Endothelial cell (in vitro differentiated cells): Measurements from ENCODE around the gene OSBPL2. TPM values are rescaled to one million over a fixed set of nuclear protein-coding genes. Genes with fewer than 3 reads are reported as not detected.

ENCODE experiments used
- DNase-seq: peaks from one replicate; pipeline ENCODE4 v3.0.0; 2021; ENCODE audit warnings: low spot score
- H3K27ac Mint-ChIP-seq: one replicate; pipeline ENCODE4 v1.8.0; 2021; ENCODE audit warnings: mixed read lengths, inconsistent platforms; ENCODE audit not compliant: unreplicated experiment
- H3K27me3 Mint-ChIP-seq: one replicate; pipeline ENCODE4 v1.8.0; 2021; ENCODE audit warnings: mild to moderate bottlenecking, moderate library complexity, mixed read lengths, inconsistent platforms; ENCODE audit not compliant: unreplicated experiment
- H3K36me3 Mint-ChIP-seq: one replicate; pipeline ENCODE4 v1.8.0; 2021; ENCODE audit warnings: mild to moderate bottlenecking, low read depth, mixed read lengths, inconsistent platforms; ENCODE audit not compliant: unreplicated experiment
- H3K4me1 Mint-ChIP-seq: one replicate; pipeline ENCODE4 v1.8.0; 2021; ENCODE audit warnings: mild to moderate bottlenecking, mixed read lengths, inconsistent platforms; ENCODE audit not compliant: unreplicated experiment
- H3K4me3 Mint-ChIP-seq: one replicate; pipeline ENCODE4 v1.8.0; 2021; ENCODE audit warnings: mild to moderate bottlenecking, mixed read lengths, inconsistent platforms; ENCODE audit not compliant: unreplicated experiment
- H3K9me3 Mint-ChIP-seq: one replicate; pipeline ENCODE4 v1.8.0; 2021; ENCODE audit warnings: mixed read lengths, inconsistent platforms; ENCODE audit not compliant: unreplicated experiment
- total RNA-seq: library from RNA; stranded (reverse); fragmentation: NEBNext Ultra II Directional; extraction: Animal tissue kit (Norgen Biotek cat#: 25700); gene quantifications from one replicate; pipeline ENCODE4 v1.2.1, GENCODE V29; 2021; ENCODE audit not compliant: unreplicated experiment
- TF ChIP-seq, protein P1 (sequence below): fragments of 200-600 bp; sonication (generic); IDR thresholded peaks from one replicate; pipeline ENCODE4 v1.5.0; 2021; ENCODE audit warnings: antibody characterized with exemption; ENCODE audit not compliant: unreplicated experiment

OSBPL2 gene
- total RNA-seq, 1 donor from 2014 or later, result 39.5 TPM

DNA sequence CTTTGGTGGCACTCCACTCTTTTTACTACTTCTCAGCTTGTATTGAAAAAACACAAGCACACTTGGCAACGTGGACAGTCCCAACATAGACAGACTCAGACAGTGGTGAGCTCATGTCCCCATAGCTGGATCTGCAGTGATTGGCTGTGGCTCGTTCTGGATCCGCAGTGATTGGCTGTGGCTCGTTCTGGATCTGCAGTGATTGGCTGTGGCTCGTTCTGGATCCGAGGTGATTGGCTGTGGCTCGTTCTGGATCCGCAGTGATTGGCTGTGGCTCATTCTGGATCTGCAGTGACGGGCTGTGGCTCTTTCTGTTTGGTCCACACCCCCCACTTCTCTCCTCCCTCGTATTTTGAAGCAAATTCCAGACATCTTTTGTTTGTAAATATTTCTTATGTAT lies 28.0 kb downstream of the OSBPL2 start:
- H3K27ac Mint-ChIP-seq, result no peak overlapping the region
- TF ChIP-seq, protein P1, sequence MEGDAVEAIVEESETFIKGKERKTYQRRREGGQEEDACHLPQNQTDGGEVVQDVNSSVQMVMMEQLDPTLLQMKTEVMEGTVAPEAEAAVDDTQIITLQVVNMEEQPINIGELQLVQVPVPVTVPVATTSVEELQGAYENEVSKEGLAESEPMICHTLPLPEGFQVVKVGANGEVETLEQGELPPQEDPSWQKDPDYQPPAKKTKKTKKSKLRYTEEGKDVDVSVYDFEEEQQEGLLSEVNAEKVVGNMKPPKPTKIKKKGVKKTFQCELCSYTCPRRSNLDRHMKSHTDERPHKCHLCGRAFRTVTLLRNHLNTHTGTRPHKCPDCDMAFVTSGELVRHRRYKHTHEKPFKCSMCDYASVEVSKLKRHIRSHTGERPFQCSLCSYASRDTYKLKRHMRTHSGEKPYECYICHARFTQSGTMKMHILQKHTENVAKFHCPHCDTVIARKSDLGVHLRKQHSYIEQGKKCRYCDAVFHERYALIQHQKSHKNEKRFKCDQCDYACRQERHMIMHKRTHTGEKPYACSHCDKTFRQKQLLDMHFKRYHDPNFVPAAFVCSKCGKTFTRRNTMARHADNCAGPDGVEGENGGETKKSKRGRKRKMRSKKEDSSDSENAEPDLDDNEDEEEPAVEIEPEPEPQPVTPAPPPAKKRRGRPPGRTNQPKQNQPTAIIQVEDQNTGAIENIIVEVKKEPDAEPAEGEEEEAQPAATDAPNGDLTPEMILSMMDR, result no peak
- DNase-seq, result no peak
- H3K4me1 Mint-ChIP-seq, result peaks cover 4% of the 10 kb centered on the region
- H3K9me3 Mint-ChIP-seq, result no peaks in the 10 kb centered on the region
- no peak overlapping the region for H3K4me3 Mint-ChIP-seq
- peaks cover 36% of the 10 kb centered on the region for H3K36me3 Mint-ChIP-seq
- H3K27me3 Mint-ChIP-seq, result peaks cover 6% of the 10 kb centered on the region

DNA sequence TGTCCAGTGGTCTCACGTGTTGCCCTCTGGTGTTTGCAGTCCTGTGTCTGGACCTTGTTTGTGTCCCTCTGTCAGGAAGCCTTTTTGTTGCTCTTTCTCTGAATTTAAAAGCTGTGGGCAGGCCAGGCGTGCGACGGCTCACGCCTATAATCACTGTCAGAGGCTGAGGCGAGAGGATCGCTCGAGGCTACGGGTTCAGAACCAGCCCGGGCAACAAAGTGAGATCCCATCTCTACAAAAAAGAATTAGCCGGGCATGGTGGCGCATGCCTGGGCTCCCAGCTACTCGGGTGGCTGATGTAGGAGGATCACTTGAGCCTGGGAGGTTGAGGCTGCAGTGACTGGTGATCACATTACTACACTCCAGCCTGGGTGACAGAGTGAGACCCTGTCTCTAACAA lies 28.5 kb downstream of the OSBPL2 start:
- Mint-ChIP-seq H3K27ac (no peak overlapping the region), H3K4me3 (no peak overlapping the region), H3K36me3 (peaks cover 36% of the 10 kb centered on the region), H3K9me3 (no peaks in the 10 kb centered on the region), H3K27me3 (peaks cover 6% of the 10 kb centered on the region), H3K4me1 (peaks cover 4% of the 10 kb centered on the region)
- DNase-seq, result no peak
- TF ChIP-seq, protein P1, result no peak

DNA sequence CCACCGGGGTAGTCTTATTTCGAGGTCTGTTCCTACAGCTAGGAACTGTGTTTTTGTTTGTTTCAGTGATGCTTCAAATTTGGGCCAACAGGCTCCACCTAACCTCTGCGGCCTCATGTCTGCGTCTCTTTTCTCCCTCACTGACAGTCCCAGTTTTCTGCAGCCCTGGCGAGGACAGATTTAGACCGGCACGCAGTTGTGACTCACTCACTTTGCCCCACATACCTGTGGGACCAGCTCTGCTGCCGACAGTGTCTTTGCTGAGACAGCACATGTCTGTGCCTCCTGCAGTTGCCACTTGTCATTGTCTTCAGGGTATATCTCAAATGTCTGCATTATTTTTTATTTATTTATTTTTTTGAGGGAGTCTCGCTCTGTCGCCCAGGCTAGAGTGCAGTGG lies 29.2 kb downstream of the OSBPL2 start:
- DNase-seq, result no peak
- H3K4me1 Mint-ChIP-seq, result peaks cover 4% of the 10 kb centered on the region
- H3K27ac Mint-ChIP-seq, result no peak overlapping the region
- no peak overlapping the region for H3K4me3 Mint-ChIP-seq
- peaks cover 39% of the 10 kb centered on the region for H3K36me3 Mint-ChIP-seq
- H3K9me3 Mint-ChIP-seq, result no peaks in the 10 kb centered on the region
- TF ChIP-seq, protein P1, result no peak
- H3K27me3 Mint-ChIP-seq, result peaks cover 4% of the 10 kb centered on the region

DNA sequence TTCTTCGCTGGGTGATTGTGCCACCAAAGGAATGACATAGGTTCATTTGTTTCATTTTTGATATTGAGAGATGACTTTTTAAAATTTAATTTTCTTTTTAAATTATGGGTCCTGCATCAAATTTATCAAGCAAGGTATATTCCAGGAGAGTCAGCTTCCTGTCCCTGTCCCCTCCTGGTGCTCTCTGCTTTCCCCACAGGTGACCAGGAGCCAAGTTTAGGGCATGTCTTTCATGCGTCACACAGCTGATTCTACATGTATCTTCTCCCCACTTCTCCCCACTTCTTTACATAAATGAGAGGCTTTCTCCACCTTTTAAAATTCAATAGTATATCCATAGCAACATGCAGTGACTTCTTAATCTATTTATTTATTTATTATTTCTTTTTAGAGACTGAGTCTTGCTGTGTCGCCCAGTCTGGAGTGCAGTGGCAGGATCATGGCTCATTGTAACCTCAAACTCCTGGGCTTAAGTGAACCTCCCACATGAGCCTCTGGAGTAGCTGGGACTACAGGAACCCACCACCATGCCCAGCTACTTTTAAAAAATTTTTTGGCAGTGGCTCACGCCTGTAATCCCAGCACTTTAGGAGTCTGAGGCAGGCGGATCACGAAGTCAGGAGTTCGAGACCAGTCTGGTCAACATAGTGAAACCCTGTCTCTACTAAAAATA lies 30.0 kb downstream of the OSBPL2 start:
- Mint-ChIP-seq H3K27ac (no peak overlapping the region), H3K9me3 (no peaks in the 10 kb centered on the region), H3K4me3 (no peak overlapping the region), H3K36me3 (peaks cover 47% of the 10 kb centered on the region), H3K4me1 (peaks cover 4% of the 10 kb centered on the region), H3K27me3 (peaks cover 8% of the 10 kb centered on the region)
- TF ChIP-seq, protein P1, result no peak
- DNase-seq, result no peak

DNA sequence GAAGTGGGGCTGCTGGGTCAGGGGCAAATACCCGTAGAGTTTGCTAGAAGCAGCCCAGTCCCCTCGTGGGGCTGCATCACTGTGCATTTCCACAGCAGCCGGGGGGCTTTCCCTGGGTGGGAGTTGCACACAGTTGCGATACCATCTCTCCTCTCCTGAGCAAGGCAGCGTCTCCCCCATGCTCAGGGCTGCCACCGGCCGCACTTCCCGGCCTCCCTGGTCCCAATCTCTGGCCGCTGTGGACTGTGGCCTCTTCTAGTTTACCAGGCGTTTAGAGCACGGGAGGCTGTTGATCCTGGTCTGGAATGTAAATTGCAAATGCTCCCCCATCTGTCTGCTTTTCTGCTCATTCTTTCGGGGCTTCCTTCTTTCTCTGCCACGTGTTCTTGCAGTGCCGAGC lies 31.1 kb downstream of the OSBPL2 start:
- Mint-ChIP-seq H3K4me3 (no peak overlapping the region), H3K27me3 (peaks cover 8% of the 10 kb centered on the region), H3K27ac (peak overlapping the region; percentile 72), H3K9me3 (no peaks in the 10 kb centered on the region), H3K36me3 (peaks cover 49% of the 10 kb centered on the region), H3K4me1 (peaks cover 4% of the 10 kb centered on the region)
- DNase-seq, result no peak
- TF ChIP-seq, protein P1, result no peak
